Activated CD4-positive, CD25-positive, alpha-beta regulatory T cell treated with anti-CD3 and anti-CD28 coated beads, Interleukin-2, amount 50 U/mL, for 72 hours (primary cell): ENCODE data around the gene DAGLB.
"Not testable (repeated sequence)": the region's sequence is repeated elsewhere in the genome, so short reads cannot be mapped to it uniquely, and the experiment has no call there.

ENCODE experiments used
- DNase-seq: peaks from one replicate; pipeline ENCODE4 v3.0.0; 2021

DAGLB gene

DNA sequence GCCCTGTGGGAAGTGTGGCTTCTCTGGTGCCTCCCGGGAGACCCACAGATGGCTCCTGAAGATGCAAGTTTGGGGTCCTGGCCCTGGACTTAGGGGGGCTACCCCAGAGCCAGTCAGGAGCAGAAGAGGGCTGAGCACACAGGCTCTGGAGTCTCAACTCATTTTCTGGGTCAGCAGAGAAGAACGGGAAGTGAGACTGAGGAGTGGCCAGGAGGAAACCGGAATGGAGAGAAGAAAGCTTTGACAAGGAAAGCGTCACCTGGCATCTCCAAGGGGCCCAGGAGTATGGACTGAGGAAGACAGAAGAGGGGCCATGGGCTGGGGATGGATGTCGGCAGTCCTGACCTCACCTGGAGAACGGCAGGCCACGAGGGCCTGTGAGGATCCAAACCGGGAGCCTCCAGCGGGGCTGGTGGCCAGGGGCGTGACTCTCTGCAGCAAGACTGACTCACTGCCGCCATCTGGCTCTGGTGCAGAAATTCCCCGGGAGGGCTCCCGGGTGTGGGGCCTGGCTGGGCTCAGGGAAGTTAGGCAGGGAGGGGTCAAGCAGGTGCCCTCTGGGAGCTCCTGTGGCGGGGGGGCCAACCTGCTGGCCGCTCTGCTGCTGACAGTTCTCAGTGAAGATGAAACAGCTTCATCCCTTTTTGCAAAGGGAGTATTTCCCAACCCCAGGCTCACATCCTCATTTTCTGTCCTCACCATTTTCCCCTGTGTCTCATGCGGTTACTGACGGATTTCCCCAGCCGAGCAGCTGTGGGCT is 23.6 kb downstream of the DAGLB start:
- DNase-seq, result no peak

DNA sequence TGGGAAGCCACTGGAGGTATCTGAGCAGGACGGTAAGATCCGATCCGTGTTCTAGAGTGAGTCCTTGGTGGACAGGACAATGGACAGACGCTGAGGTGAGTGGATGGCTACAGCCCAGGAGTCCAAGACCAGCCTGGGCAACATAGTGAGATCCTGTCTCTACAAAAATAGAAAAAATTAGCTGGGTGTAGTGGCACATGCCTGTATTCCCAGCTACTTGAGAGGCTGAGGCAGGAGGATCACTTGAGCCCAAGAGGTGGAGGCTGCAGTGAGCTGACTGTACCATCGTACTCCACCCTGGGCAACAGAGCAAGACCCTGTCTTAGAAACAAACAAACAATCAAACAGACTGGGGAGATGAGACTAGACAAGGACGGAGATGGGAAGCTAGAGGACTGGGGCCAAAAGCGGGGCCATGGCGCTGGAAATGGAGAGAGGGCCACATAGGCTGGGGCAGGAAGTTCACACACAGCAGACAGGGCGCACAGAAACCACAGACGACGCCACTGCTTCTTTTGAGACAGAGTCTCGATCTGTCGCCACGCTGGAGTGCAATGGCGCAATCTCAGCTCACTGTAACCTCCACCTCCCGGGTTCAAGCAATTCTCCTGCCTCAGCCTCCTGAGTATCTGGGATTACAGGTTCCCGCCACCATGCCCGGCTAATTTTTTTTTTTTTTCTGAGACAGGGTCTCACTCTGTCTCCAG is 24.7 kb downstream of the DAGLB start:
- no peak for DNase-seq

DNA sequence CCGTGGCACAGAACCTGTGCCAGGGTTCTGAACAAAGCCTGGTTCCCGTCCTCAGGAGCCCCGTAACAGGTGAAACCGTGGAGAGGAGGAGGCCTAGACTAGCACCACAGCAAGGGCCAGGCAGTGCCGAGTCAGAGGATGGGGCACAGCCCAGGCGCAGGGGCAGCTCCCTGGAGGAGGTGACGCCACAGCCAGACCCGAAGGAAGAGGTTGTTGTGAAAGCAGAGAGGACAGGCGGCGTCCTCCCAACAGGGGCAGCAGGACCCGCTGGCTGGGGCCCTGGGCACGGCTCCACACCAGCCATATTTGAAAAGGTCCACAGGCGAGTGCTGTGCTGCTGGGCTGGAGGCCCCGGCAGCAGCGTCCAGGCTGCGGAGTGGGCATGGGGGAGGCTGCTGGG is 25.7 kb downstream of the DAGLB start:
- DNase-seq, result no peak

DNA sequence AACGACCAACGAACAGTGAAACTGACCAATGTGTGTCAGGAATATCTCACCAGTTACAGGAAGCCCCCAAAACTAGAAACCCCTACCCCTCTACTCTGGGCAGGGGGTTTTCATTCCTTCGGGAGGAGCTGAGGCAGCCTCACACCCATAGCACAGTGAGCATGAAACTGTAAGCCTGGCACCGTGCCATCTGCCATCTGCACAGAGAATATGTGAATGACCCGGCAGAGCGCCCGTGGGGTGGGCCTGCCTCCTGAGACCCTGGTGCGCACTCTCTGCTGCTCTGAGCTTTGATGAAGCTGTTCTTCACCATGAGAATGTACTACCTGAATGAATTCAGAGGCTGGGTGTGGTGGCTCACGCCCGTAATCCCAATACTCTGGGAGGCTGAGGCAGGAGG is 27.1 kb downstream of the DAGLB start:
- no peak for DNase-seq

DNA sequence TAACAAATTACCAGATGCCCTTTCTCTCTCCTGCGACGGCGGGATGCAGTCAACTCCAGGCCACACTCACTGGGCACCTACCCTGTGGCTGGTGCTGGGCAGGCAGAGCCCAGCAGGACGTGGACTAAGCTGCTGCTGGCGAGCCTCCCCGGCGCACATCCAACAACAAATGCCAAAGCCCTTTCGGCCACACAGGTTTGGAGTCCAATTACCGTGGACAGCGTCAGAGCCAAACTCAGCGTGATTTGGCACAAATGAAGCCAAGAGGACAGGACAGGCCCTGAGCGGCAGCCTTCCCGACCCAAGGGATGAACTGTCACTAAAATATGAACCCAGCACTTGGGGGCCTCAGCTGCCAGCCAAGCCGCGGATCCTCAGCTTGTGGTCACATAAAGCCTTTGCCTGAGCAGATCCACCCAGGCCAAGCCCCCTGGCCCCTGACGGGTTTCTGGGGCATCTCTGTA is 28.4 kb downstream of the DAGLB start:
- no peak for DNase-seq

DNA sequence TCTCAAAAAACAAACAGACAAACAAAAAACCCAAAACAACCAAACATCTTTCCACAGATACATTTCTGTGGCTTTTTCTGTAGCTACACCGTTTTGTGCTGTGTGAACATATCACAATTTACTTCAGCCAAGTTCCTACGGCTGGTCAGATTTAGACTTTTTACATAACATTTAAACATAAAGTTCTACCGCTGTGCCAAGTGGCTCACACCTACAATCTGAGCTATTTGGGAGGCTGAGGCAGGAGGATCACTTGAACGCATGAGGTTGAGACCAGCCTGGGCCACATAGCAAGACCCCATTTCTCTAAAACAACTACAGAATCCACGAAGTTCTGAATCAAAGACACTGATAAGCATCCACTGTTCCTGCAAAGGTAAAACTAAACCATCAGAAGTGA is 30.3 kb downstream of the DAGLB start:
- no peak for DNase-seq

DNA sequence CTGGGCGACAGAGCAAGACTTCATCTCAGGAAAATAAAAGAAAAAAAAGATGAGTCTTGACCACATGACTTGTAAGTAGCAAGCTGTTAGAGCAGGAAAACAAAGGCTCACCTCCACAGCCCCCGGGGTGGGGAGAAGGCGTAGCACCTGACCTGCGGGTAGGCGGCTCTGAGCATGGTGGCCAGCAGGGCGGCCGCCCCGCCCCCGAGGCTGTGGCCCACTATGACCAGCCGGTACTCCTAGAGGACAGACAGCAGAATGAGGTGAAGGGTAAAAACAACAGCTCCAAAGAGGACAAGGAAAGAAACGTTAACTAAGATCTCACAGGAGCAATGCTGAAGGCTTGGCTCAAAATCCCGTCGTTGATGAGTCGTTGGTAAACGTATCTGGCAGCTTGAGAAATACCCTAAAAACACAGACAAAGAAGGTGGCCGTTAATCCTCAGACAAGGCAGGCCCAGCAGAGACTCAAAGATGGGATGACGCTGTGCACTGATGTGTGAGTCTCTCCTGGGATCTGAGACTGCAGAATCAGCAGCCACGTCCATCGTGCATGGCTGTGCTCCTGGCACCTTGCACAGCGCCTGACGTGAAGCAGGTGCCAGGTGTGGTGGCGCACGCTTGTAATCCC is 31.1 kb downstream of the DAGLB start:
- no peak for DNase-seq

DNA sequence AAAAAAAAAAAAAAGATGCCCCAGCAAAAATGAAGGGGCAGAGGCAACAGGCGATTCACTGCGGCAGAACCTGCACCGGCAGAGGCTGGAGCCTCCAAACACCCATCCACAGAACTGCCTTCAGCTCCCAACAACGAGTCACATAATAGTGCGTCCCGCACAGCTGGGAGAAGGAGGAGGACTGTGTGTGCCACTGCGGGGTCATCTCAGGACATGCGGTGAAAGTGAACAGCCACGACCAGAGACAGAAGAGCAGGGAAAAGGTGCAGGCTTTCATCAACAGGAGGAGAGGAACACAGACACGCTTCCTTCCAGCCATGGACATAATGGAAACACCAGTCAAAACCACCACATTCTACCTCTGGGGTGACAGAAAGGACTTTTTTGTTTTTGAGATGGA is 34.1 kb downstream of the DAGLB start:
- DNase-seq, result no peak

DNA sequence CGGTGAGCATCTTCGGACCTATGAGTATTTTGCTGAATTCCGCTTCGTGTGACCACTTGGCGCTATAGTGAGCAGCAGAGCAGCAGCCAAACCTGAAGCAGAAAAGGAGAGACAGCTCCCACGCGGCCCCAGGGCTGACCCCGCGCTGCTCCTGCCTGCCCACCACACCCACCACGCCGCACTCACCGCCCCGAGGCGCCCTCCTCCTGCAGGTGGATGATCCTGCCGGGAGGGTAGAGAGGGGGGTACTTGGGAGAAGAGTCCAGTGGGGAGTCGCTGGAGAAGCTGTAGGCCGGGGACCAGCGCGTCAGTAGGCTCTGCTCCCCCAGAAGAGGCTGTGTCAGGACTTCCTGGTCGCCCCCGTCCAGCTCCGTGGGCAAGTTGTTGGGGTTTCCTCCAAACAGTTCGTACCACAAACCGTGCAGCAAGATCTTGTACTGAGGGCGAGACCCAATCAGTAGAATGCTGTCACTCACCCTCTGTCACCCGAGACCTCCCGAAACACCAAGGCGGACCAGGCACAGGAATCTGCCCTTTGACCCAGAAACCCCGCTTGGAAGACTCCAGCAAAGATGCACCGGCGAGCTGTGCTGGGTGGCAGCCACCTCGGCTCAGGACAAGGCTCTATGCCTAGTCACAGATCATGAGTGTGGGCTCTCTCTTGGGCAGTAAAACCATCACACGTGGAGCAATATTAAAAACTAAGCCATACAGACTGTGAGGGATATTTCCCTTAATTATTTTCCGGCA is 37.6 kb downstream of the DAGLB start:
- DNase-seq, result no peak

DNA sequence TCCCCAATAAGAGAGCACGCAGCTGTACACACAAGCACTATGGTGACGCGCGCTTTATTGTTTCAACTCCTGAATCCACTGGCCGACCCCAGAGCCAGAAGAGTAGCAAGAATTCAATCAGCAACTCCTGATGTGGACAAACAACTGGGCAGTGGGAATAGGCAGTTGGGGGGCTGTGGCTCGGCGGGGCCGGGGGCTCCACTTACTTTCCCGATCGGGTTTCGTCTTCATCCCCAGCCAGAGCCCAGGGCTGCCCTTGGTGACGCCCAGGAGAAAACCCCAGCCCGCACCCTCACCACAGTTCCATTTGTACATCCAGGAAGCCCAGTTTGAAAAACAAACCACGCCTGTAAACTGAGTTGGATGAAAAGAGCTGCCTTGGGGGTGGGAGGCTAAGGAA is 38.7 kb downstream of the DAGLB start:
- DNase-seq, result no peak

DNA sequence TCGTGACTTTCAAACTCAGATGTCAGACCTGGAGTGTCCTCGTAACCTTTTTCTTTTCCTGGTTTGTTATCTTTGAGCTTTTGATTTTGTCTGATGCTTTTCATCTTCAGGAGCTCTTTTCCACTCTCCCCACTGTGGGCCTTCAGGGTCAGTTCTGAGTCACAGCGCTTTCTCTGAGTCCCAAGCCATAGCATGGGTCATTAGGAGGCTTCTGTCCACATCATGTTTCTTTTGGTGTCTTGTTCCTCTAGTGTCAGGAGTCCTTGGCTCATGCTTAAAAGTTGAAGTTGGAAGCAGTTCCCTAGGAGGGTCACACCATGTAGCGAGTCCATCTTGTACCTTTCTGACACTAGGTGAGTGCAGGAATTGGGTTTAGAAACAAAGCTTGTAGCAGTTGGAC is 40.3 kb downstream of the DAGLB start:
- DNase-seq, result no peak

DNA sequence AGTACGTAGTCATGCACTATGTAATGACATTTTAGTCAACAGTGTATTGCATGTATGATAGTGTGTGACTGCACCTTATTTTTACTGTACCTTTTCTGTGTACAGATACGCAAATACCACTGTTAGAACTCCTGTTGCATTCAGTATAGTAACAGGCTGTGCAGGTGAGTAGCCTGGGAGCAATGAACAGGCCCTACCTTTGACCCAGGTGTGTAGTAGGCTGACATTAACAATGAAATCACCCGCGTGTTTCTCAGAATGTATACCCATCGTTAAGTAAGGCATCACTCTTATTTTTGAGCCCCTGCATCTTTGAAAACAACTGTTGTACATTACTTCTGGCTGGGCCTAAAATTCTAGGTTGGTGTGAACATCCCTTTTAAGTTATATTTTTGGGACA is 41.6 kb downstream of the DAGLB start:
- DNase-seq, result no peak

DNA sequence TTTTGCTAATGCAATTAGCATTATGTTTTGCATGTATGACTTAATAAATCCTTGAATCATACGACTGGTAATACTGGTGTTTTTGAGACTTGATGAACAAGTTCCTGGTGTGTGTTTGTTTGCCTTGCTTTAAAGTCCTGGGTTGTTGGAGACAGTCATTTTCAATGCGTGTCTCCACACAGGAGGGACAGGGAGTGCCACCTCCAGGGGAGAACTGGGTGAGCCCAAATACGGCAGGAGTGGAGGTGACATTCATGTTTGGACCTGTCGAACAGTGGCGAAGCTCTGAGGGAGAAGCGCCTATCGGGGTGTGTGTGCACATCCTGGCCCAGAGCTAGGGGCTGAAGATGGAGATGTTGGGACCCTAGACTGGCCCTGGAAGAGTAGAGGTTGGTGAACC is 43.8 kb downstream of the DAGLB start:
- DNase-seq, result no peak

DNA sequence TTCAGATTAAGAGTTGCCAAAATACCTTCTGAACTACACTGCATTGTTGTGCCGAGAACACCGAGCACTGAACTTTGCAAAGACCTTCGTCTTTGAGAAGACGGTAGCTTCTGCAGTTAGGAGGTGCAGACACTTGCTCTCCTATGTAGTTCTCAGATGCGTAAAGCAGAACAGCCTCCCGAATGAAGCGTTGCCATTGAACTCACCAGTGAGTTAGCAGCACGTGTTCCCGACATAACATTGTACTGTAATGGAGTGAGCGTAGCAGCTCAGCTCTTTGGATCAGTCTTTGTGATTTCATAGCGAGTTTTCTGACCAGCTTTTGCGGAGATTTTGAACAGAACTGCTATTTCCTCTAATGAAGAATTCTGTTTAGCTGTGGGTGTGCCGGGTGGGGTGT is 45.0 kb downstream of the DAGLB start:
- no peak for DNase-seq

DNA sequence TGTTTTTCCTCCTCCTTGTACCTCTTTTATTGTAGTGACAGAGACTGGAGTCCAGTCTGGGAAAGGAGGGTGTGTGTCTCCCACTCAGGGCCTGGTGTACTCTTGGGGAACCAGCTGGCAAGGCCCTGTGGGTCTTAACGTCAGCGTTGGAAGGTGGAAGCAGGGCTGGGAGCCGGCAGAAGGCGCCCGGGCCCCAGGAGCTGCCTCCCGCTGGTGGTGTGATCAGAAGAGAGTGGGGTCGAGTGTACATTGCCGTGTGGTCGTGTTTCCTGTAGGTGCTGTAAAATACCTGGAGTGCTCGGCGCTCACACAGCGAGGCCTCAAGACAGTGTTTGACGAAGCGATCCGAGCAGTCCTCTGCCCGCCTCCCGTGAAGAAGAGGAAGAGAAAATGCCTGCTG is 45.7 kb downstream of the DAGLB start:
- no peak for DNase-seq

DNA sequence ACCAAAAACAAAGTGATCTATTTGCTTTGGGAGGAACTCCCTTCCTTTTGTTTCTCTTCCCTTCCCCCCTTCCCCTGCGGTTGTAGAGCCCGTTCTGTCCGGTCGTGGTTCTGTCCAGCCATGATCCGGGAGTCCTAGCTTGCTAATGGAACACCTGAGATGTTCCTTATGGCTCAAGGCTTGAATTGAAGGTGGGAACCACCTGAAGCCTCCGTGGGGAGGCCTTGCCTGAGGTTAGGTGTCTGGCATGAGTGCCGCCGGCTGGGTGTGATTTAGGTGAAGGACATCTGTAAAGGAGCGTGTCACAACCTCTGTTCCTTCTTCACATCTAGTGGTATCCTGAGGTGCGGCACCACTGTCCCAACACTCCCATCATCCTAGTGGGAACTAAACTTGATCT is 46.2 kb downstream of the DAGLB start:
- DNase-seq, result no peak

DNA sequence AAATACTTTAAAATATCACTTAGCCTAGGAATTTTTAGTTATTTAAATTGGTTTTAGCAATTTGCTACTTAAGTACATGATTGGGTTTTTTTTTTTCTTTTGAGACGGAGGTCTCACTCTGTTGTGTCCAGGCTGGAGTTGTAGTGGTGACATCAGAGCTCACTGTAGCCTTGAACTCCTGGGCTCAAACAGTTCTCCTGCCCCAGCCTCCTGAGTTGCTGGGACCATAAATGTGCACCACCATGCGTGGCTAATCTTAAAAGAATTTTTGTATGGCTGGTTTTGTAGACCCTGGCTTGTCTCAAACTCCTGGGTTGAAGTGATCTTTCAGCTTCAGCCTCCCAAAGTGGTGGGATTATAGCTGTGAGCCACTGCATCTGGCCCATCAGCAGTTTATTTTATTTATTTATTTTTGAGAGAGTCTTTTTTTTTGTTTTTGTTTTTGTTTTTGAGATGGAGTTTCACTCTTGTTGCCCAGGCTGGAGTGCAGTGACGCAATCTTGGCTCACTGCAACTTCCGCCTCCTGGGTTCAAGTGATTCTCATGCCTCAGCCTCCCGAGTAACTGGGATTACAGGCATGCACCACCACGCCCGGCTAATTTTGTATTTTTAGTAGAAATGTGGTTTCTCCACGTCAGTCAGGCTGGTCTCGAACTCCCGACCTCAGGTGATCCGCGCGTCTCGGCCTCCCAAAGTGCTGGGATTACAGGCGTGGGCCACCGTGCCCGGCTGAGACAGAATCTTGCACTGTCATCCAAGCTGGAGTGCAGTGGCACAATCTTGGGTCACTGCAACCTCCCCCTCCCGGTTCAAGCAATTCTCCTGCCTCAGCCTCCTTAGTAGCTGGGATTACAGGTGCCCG is 47.3 kb downstream of the DAGLB start:
- not testable (repeated sequence) for DNase-seq

DNA sequence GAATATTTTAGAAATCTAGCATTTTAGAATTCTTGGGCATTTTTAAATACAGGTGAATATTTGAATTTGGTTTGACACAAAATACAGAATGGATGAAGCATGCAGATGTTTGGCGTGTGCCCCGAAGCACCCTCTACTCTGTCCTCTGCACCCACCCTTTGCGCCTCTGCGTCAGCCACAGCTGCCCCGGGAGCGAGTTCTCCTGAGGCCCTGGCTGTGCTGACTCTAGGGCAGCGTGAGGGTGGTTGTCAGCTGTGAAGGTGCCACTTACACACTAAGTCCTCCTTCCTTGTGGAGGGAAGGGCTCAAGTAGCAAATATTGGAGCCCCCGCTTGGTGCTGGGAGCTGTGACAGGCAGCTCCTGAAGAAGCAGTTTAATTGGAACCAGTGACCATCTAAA is 48.4 kb downstream of the DAGLB start:
- DNase-seq, result no peak

DNA sequence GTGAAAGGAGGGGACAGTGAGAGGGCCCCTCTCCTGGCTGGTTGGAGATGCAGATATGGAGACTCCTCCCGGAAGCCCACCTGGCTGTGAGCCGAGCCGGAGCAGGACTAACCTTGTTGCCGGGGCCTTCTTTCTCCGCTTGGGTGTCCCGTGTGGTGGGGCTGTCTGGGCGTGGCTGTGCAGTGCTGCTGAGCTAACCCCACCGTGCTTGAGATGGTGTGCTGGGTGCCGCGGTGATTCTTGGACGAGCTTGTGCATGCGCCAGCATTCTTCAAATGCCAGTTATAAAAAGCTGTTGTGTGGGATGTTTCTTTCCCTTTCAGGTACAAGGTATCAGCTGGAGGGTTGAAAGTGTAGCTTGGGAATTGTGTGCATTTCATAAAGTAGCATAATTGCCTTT is 48.8 kb downstream of the DAGLB start:
- DNase-seq, result no peak

DNA sequence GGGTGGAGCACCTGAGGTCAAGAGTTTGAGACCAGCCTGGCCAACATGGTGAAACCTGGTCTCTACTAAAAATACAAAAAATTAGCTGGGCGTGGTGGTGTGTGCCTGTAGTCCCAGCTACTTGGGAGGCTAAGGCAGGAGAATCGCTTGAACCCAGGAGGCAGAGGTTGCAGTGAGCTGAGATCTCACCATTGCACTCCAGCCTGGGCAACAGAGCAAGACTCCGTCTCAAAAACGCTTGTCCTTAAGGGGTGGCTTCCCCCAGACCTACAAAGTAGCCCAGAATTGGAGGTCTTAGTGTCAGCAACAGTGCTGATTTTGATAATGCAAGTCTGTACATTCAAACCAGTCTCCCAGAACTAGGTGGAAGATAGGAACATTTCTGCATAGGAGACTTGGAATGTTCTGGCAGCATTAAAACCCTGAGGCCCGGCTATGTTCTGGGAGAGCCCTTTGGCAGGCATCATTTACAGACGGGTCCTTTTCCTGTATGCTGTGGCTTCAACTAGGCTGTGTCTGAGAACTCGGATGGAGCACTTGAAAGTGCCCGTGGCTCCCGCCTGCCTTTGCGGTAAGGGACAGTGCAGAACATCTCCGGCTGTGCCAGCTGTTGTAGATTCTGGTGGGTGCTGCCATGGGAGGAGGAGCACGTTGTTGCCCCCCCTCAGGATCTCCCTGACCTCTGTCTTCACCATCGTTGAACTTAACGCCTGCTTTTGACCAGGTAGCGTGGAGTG is 49.8 kb downstream of the DAGLB start:
- not testable (repeated sequence) for DNase-seq

DNA sequence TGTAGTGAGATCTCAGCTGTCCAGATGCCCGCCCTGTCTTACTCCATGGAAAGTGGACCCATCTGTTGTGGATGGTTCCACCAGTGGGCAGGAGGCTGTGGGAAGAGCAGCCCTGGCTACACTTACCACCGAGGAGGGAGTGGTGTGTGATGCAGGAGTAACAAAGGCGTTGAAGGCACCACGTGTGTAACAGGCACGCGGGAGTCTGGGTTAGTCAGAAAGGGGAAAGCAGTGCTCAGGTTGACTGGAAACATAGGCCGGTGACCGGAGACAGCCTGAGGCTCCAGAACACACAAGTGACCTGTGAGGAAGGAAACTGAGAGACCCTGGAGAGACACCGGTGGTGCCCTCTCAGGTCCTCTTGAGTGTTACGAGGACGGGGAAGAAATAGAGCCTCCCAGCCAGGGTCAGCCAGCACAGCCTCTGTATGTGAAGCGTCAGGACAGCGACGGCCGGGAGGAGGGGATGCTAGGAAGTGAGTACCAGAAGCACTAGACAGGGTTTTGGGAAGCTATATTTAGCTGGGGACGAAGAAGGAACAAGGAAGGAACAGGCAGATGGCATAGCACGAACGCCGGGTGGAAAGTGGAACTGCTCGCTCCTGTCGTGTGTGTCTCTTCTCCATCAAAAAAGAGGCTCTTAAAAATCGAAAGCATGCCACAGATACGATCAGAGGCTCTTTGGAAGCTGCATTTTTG is 51.7 kb downstream of the DAGLB start:
- DNase-seq, result no peak
